Measurements from ENCODE around the gene SULT1C4.

The SULT1C4 gene

GRCh38 chr2:108367561-108368175, 10.1 kb upstream of the SULT1C4 start:
- no peak for TF ChIP-seq CTCF (IDR thresholded peaks at IDR 0.05; ENCODE audit: borderline replicate concordance, control extremely low read depth, extremely low read depth, insufficient read depth, missing control alignments)
- in situ Hi-C loops (cut with MboI; ENCODE audit: low sequenced_read_pairs, unreplicated experiment): loop anchor here (25.0 kb wide), 1 partner anchor 220 kb away; no protein-coding TSS in a partner anchor
- DNase-seq (ENCODE audit: low spot score): no peak

GRCh38 chr2:108369153-108369552, 8.6 kb upstream of the SULT1C4 start:
- in situ Hi-C loops (cut with MboI; ENCODE audit: low sequenced_read_pairs, unreplicated experiment): loop anchor here (25.0 kb wide), 1 partner anchor 218 kb away; no protein-coding TSS in a partner anchor
- no peak for TF ChIP-seq CTCF (IDR thresholded peaks at IDR 0.05; ENCODE audit: borderline replicate concordance, control extremely low read depth, extremely low read depth, insufficient read depth, missing control alignments)
- no peak for DNase-seq (ENCODE audit: low spot score)

GRCh38 chr2:108370080-108370479, 7.7 kb upstream of the SULT1C4 start:
- TF ChIP-seq CTCF (IDR thresholded peaks at IDR 0.05; ENCODE audit: borderline replicate concordance, control extremely low read depth, extremely low read depth, insufficient read depth, missing control alignments): no peak
- DNase-seq (ENCODE audit: low spot score): no peak
- in situ Hi-C loops (cut with MboI; ENCODE audit: low sequenced_read_pairs, unreplicated experiment): loop anchor here (25.0 kb wide), 1 partner anchor 217 kb away; no protein-coding TSS in a partner anchor

- no peak for DNase-seq (ENCODE audit: low spot score)
- no peak for TF ChIP-seq CTCF (IDR thresholded peaks at IDR 0.05; ENCODE audit: borderline replicate concordance, control extremely low read depth, extremely low read depth, insufficient read depth, missing control alignments)
- in situ Hi-C loops (cut with MboI; ENCODE audit: low sequenced_read_pairs, unreplicated experiment): no loop called here
Observed at GRCh38 chr2:108376774-108377173, 980 bp upstream of the SULT1C4 start.

GRCh38 chr2:108377401-108377800, 353 bp upstream of the SULT1C4 start:
- DNase-seq (ENCODE audit: low spot score): no peak
- in situ Hi-C loops (cut with MboI; ENCODE audit: low sequenced_read_pairs, unreplicated experiment): no loop called here
- no peak for TF ChIP-seq CTCF (IDR thresholded peaks at IDR 0.05; ENCODE audit: borderline replicate concordance, control extremely low read depth, extremely low read depth, insufficient read depth, missing control alignments)

- no peak for DNase-seq (ENCODE audit: low spot score)
- in situ Hi-C loops (cut with MboI; ENCODE audit: low sequenced_read_pairs, unreplicated experiment): no loop called here
- TF ChIP-seq CTCF (IDR thresholded peaks at IDR 0.05; ENCODE audit: borderline replicate concordance, control extremely low read depth, extremely low read depth, insufficient read depth, missing control alignments): no peak
Observed at GRCh38 chr2:108378851-108379250, 1.1 kb downstream of the SULT1C4 start.
